Endothelial cell of umbilical vein (primary cell): ENCODE measurements around the gene ZIM2. TPM values are rescaled to one million over a fixed set of nuclear protein-coding genes. Genes with fewer than 3 reads are reported as not detected.

Source experiments
- Bru-seq: library from RNA; stranded (reverse); fragments of 400-500 nt; gene quantifications from one replicate; lab custom pipeline; 2021; lab: Mats Ljungman, UMichigan
- BruChase-seq, 2 experiments: library from RNA; stranded (reverse); fragments of 400-500 nt; gene quantifications; one replicate each; lab custom pipeline; 2021; lab: Mats Ljungman, UMichigan
- BruUV-seq: library from RNA; stranded (reverse); fragments of 400-500 nt; replicated peaks from 2 replicates; lab custom pipeline; 2021; lab: Mats Ljungman, UMichigan
- CTCF ChIA-PET: fragments of 300-600, 350-600 bp; sonication (Branson Sonifier 250); formaldehyde crosslinking; loops from one replicate; lab custom pipeline; 2021; ENCODE audit warnings: antibody characterized with exemption, inconsistent platforms; lab: Charles Lee
- POLR2A ChIA-PET: fragments of 300-600, 350-600 bp; sonication (Branson Sonifier 250); formaldehyde crosslinking; loops from one replicate; lab custom pipeline; 2021; ENCODE audit warnings: antibody characterized with exemption, inconsistent platforms; lab: Charles Lee
- DNase-seq: peaks from one replicate; pipeline ENCODE4 v3.0.0-alpha.2; 2011; ENCODE audit warnings: low read depth, low spot score
- FAIRE-seq: peaks from 2 replicates; lab custom pipeline; 2011; peaks lifted over from hg19 to GRCh38; lab: Jason Lieb, UNC
- H2AFZ ChIP-seq: 2 replicates; pipeline ENCODE4 v1.6.0; 2012; ENCODE audit warnings: low read depth, low read length, control low read depth, inconsistent platforms
- H3K27ac ChIP-seq: 2 replicates; pipeline ENCODE4 v1.5.1; 2011; ENCODE audit warnings: low read depth, mild to moderate bottlenecking, control low read depth, low read length, moderate library complexity; ENCODE audit not compliant: insufficient read depth
- H3K27me3 ChIP-seq, 2 experiments: 2 replicates each; pipeline versions ENCODE4 v1.6.0 to v1.6.1; 2011; ENCODE audit warnings: low read length in 2 of 2, mixed read lengths in 1 of 2; ENCODE audit not compliant: control insufficient read depth in 2 of 2, insufficient read depth in 2 of 2
- H3K36me3 ChIP-seq, 2 experiments: 2 replicates in 1 of 2; 3 replicates in 1 of 2; pipeline ENCODE4 v1.5.1; 2011; ENCODE audit warnings: low read length in 2 of 2, mild to moderate bottlenecking in 1 of 2, moderate library complexity in 1 of 2; ENCODE audit not compliant: control insufficient read depth in 2 of 2, insufficient read depth in 2 of 2; ENCODE audit errors: extremely low read depth in 1 of 2
- H3K4me1 ChIP-seq: 3 replicates; pipeline ENCODE4 v1.5.1; 2011; ENCODE audit warnings: mild to moderate bottlenecking, low read length; ENCODE audit not compliant: control insufficient read depth, insufficient read depth; ENCODE audit errors: extremely low read depth
- H3K4me2 ChIP-seq: 2 replicates; pipeline ENCODE4 v1.6.1; 2011; ENCODE audit warnings: low read length, control low read depth, mixed read lengths; ENCODE audit not compliant: insufficient read depth
- H3K4me3 ChIP-seq, 3 experiments: fragments of 200-600 bp in 1 of 3; sonication (generic), shearing (Covaris generic) in 1 of 3; replicated peaks in 1 of 3; 2 replicates each; pipeline ENCODE4 v1.5.1; 2011 to 2016; ENCODE audit warnings: control low read depth in 3 of 3, low read length in 3 of 3, mild to moderate bottlenecking in 2 of 3, inconsistent platforms in 1 of 3, low read depth in 1 of 3, moderate library complexity in 1 of 3; ENCODE audit not compliant: insufficient read depth in 1 of 3
- H3K79me2 ChIP-seq: 2 replicates; pipeline ENCODE4 v1.6.0; 2012; ENCODE audit warnings: low read length, inconsistent platforms; ENCODE audit not compliant: control insufficient read depth, insufficient read depth
- H3K9ac ChIP-seq: replicated peaks from 2 replicates; pipeline ENCODE3; 2011; ENCODE audit warnings: low read length, control low read depth; ENCODE audit not compliant: insufficient read depth; ENCODE audit errors: extremely low read depth
- H3K9me1 ChIP-seq: replicated peaks from 3 replicates; pipeline ENCODE4 v1.6.0; 2011; ENCODE audit warnings: mild to moderate bottlenecking, low read length; ENCODE audit not compliant: control insufficient read depth, insufficient read depth; ENCODE audit errors: extremely low read depth
- H3K9me3 ChIP-seq: replicated peaks from 2 replicates; pipeline ENCODE4 v1.5.1; 2012; ENCODE audit warnings: low read length, inconsistent platforms; ENCODE audit not compliant: control insufficient read depth, insufficient read depth
- H4K20me1 ChIP-seq: replicated peaks from 2 replicates; pipeline ENCODE3; 2011; ENCODE audit warnings: mild to moderate bottlenecking, low read length; ENCODE audit not compliant: control insufficient read depth, insufficient read depth; ENCODE audit errors: extremely low read depth
- EZH2 ChIP-seq: IDR thresholded peaks from 2 replicates; pipeline ENCODE4 v1.6.1; 2012; ENCODE audit warnings: borderline replicate concordance, low read depth, mild to moderate bottlenecking, moderate library complexity, low read length, inconsistent platforms; ENCODE audit not compliant: severe bottlenecking
- FOS ChIP-seq: IDR thresholded peaks from 2 replicates; pipeline ENCODE4 v1.6.1; 2011; ENCODE audit warnings: mild to moderate bottlenecking, low read length, moderate library complexity, borderline replicate concordance; ENCODE audit not compliant: insufficient read depth
- GATA2 ChIP-seq: IDR thresholded peaks from 2 replicates; pipeline ENCODE4 v1.7.0; 2011; ENCODE audit warnings: low read depth, mild to moderate bottlenecking, moderate library complexity, mixed read lengths, low read length; ENCODE audit not compliant: insufficient read length, insufficient read depth
- JUN ChIP-seq: IDR thresholded peaks from 2 replicates; pipeline ENCODE4 v1.6.1; 2011; ENCODE audit warnings: borderline replicate concordance, low read depth; ENCODE audit not compliant: insufficient read length, insufficient read depth
- MAX ChIP-seq: IDR thresholded peaks from 2 replicates; pipeline ENCODE4 v1.6.1; 2011; ENCODE audit not compliant: insufficient read depth, insufficient read length
- MYC ChIP-seq: IDR thresholded peaks from one replicate; pipeline ENCODE4 v1.6.1; 2011; ENCODE audit warnings: mild to moderate bottlenecking, low read depth, low read length
- POLR2A ChIP-seq: IDR thresholded peaks from 2 replicates; pipeline ENCODE4 v1.6.1; 2012; ENCODE audit warnings: low read depth, mild to moderate bottlenecking, control low read depth, low read length
- POLR2AphosphoS5 ChIP-seq: IDR thresholded peaks from 2 replicates; pipeline ENCODE4 v1.6.1; 2012; ENCODE audit warnings: low read depth, mild to moderate bottlenecking, control low read depth, low read length, moderate library complexity; ENCODE audit not compliant: insufficient read depth
- dilution Hi-C: fragments of 300-500 bp; cut with MboI; formaldehyde crosslinking; loops from one replicate; pipeline ENCODE4 v1.15.0; 2019; ENCODE audit warnings: low sequenced_read_pairs; ENCODE audit not compliant: extremely low pct_ligation_motif_present
- intact Hi-C: fragments of 100-400 bp; cut with micrococcal nuclease; formaldehyde crosslinking; loops from one replicate; pipeline ENCODE4 v1.10.0; 2022
- long read RNA-seq: library from polyadenylated mRNA; stranded (forward); transcript quantifications from one replicate; pipeline ENCODE4 v2.0.0, GENCODE V29; 2021
- polyA minus RNA-seq, 3 experiments: library from RNA; depleted of rRNA, polyadenylated mRNA; stranded (reverse); fragments of >200 nt; gene quantifications; 1 replicate in 1 of 3; 2 replicates in 2 of 3; pipeline ENCODE4 v1.2.3, GENCODE V29; 2011
- polyA plus RNA-seq, 4 experiments: library from polyadenylated mRNA; depleted of rRNA in 3 of 4; stranded (reverse) in 3 of 4; unstranded in 1 of 4; fragments of >200 nt; gene quantifications; 2 replicates each; pipeline versions ENCODE4 v1.2.1 to v1.2.3, GENCODE V29; 2011 to 2012; ENCODE audit warnings: missing spikeins in 1 of 4
- total RNA-seq: library from RNA; stranded (reverse); gene quantifications from 2 replicates; pipeline ENCODE4 v1.2.3, GENCODE V29; 2021
- TF ChIP-seq, protein P1 (sequence below), 2 donors: IDR thresholded peaks; 1 replicate in 1 of 2; 2 replicates in 1 of 2; pipeline ENCODE4 v1.5.1; 2011; ENCODE audit warnings: low read length in 2 of 2, mild to moderate bottlenecking in 2 of 2, moderate library complexity in 2 of 2, control low read depth in 1 of 2, inconsistent platforms in 1 of 2, low read depth in 1 of 2; ENCODE audit not compliant: insufficient read depth in 1 of 2; ENCODE audit errors: extremely low read depth in 1 of 2

Gene ZIM2
- not detected in 2 replicates for total RNA-seq
- not detected in 2 replicates for polyA plus RNA-seq
- not detected in 2 replicates for polyA plus RNA-seq (2011; cell fraction: cytosol; rRNA removed)
- polyA plus RNA-seq (2011; cell fraction: nucleus; rRNA removed): not detected in 2 replicates
- polyA plus RNA-seq (2012): not detected in 2 replicates
- polyA minus RNA-seq: not detected in 2 replicates
- not detected for polyA minus RNA-seq (2011; cell fraction: cytosol; rRNA and poly(A)+ RNA removed)
- not detected in 2 replicates for polyA minus RNA-seq (2011; cell fraction: nucleus; rRNA and poly(A)+ RNA removed)
- Bru-seq, nascent RNA: percentile 1 among the genes with signal in this experiment
- not detected for BruChase-seq, experiment 1, labeled RNA remaining after a 6-hour chase
- not detected for BruChase-seq, experiment 2, labeled RNA remaining after a 2-hour chase
- long read RNA-seq: 0 reads

GRCh38 chr19:56840451-56841192 is at the start of gene ZIM2, which contains the start of gene PEG3:
Gene ZIM2, minus strand, starts transcription at chr19:56840726. Its CDS starts 16,449 bp downstream, at chr19:56824277.
Gene PEG3, minus strand, starts transcription at chr19:56840726. Its CDS starts 16,071 bp downstream, at chr19:56824655.
- POLR2A ChIA-PET: no interaction called here
- H3K79me2 ChIP-seq: no peaks in the 10 kb centered on the region
- DNase-seq (no peak), FAIRE-seq (no peak)
- H3K4me2 ChIP-seq: no peak within 1 kb of the TSS
- no peaks in the 10 kb centered on the region for H3K36me3 ChIP-seq
- no peaks in the 10 kb centered on the region for H3K9me1 ChIP-seq
- H2AFZ ChIP-seq: no peak within 1 kb of the TSS
- BruUV-seq: no TSS peak
- no peak within 1 kb of the TSS for H3K9ac ChIP-seq
- no peaks in the 10 kb centered on the region for H3K27me3 ChIP-seq
- H4K20me1 ChIP-seq: no peaks in the 10 kb centered on the region
- no peak within 1 kb of the TSS for H3K27ac ChIP-seq
- intact Hi-C loops (no loop called here), dilution Hi-C loops (no loop called here)
- no peaks in the 10 kb centered on the region for H3K4me1 ChIP-seq
- TF ChIP-seq, protein P1, sequence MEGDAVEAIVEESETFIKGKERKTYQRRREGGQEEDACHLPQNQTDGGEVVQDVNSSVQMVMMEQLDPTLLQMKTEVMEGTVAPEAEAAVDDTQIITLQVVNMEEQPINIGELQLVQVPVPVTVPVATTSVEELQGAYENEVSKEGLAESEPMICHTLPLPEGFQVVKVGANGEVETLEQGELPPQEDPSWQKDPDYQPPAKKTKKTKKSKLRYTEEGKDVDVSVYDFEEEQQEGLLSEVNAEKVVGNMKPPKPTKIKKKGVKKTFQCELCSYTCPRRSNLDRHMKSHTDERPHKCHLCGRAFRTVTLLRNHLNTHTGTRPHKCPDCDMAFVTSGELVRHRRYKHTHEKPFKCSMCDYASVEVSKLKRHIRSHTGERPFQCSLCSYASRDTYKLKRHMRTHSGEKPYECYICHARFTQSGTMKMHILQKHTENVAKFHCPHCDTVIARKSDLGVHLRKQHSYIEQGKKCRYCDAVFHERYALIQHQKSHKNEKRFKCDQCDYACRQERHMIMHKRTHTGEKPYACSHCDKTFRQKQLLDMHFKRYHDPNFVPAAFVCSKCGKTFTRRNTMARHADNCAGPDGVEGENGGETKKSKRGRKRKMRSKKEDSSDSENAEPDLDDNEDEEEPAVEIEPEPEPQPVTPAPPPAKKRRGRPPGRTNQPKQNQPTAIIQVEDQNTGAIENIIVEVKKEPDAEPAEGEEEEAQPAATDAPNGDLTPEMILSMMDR (IDR thresholded peaks at IDR 0.05; ENCODE audit: extremely low read depth in 1 of 2, insufficient read depth in 1 of 2, low read depth in 1 of 2, low read length in 2 of 2): no peak
- TF ChIP-seq FOS: no peak
- TF ChIP-seq MAX: no peak
- TF ChIP-seq EZH2: no peak
- no peak for TF ChIP-seq POLR2A
- no peak for TF ChIP-seq GATA2
- no peak for TF ChIP-seq MYC
- TF ChIP-seq POLR2AphosphoS5: no peak
- no peak for TF ChIP-seq JUN
- no peaks in the 10 kb centered on the region for H3K9me3 ChIP-seq
- CTCF ChIA-PET: no interaction called here
- H3K4me3 ChIP-seq: no peak within 1 kb of the TSS
